Measurements from ENCODE around the gene RAB8B.

DNA sequence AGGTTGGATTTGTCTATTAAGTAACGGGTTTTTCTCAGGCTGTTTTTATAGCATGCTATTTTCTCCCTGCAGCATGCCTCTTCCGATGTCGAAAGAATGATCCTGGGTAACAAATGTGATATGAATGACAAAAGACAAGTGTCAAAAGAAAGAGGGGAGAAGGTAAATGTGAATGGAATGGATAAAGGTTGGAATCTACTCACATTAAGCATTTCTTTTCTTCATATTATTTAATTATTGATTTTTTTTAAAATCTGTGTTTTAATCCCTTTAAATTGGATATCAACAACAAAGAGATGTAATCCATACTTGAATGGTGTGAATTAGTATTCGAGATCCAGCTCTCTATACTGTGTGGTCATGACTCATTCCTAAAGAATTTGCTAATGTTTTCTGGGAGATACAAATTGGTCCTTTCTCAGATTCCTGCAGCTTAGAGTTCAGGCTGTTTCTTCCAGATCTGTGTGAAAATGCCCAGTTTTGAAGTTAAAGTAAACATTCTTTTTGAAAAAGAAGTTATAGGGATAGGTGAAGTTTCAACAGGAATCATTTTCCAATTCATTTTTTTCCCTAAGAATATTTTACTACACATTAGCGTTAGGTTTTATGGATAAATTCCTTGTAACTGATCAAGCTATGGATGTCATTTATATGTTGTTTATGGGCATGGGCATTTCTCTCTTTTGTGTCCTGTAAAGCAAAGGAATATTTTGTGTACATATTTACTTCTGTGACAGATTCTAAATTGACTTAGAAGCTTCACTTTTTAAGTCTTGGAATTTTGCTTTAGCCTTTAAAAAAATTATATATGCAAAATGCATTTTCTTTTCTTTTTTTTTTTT, 67.2 kb downstream of the RAB8B start:
- no peak for TF ChIP-seq POLR2A (IDR thresholded peaks at IDR 0.05)
- TF ChIP-seq, protein P1, sequence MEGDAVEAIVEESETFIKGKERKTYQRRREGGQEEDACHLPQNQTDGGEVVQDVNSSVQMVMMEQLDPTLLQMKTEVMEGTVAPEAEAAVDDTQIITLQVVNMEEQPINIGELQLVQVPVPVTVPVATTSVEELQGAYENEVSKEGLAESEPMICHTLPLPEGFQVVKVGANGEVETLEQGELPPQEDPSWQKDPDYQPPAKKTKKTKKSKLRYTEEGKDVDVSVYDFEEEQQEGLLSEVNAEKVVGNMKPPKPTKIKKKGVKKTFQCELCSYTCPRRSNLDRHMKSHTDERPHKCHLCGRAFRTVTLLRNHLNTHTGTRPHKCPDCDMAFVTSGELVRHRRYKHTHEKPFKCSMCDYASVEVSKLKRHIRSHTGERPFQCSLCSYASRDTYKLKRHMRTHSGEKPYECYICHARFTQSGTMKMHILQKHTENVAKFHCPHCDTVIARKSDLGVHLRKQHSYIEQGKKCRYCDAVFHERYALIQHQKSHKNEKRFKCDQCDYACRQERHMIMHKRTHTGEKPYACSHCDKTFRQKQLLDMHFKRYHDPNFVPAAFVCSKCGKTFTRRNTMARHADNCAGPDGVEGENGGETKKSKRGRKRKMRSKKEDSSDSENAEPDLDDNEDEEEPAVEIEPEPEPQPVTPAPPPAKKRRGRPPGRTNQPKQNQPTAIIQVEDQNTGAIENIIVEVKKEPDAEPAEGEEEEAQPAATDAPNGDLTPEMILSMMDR (IDR thresholded peaks at IDR 0.05), result no peak
- TF ChIP-seq POLR2AphosphoS5 (IDR thresholded peaks at IDR 0.05), result no peak
